Measurements from ENCODE around the gene TOR4A.
A peak's percentile ranks its signal among the peaks of the same experiment; 100 is the strongest.
"Not testable (repeated sequence)": the region's sequence is repeated elsewhere in the genome, so short reads cannot be mapped to it uniquely, and the experiment has no call there.

Gene TOR4A

DNA sequence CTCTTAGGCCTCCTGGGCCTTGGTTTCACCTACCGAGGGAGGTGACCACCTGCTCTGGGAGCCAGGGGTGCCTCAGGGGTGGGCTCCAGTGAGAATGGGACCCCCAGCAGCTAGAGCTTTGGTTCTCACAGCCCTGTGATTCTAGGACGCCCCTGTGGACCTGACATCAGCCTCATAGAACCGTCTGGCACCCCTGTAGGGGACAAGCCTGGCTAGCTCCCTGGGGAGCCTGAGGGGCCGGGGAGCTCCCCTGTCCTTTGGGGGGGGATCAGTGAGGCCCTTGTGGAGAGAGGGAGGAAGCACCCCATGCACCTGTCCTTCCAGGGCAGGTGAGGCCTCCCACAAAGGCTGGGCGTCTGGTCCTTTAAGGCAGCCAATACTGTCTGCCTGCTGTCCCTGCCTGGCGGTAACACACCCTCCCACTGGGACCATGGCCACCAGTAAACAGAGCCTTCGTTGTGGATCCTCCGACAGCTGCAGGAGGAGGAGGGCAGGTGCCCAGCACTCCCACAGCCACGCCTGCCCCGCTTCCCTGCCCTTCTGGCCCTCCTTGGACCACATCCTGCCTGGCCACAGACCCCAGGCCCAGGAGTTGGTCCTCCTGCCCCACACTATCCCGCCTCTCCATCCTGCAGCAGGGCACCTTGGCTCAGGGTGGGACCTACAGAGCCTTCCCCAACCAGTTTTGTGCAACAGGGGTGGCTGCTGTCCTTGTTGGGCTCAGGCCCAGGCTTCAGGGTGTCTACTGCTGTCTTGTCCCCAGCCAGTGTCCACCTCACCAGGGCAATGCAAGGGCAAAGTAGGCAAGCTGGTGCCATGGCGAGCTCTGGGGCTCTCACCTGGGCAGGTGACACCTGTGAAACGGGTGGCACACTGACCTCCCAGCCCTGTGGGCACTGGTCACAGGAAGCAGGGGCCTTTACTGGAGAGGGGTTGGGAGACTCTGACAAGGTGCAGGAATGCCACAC, 39.5 kb upstream of the TOR4A start:
- no peak for DNase-seq (ENCODE audit: low spot score)

- not testable (repeated sequence) for DNase-seq (ENCODE audit: low spot score)
Measured at GRCh38 chr9:137239541-137240200, 37.9 kb upstream of the TOR4A start.

DNA sequence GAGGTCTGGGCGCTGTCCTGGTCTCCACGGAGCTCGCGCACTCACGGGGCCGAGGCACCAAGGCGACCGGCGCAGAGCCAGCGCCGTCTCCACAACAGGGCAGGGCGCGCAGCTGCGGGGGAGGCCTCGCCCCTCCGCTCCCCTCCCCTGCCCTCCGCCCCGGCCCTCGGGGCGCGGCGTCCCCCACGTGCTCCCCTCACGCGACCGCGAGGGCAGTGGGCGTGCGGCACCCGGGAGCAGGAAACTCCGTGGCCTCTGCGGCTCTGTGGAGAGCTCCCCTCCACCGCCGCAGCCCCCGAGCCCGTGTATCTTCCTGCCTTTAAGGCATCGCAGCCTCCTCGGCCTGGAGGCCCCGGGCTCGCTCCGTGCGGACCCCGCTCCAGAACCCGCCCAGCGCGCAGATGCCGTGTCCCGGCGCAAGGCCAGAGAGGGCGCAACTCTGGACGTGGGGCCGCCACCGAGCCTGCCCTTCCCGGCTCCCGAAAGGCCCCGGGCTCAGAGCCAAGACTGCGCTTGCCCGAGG, 37.1 kb upstream of the TOR4A start:
- peak; percentile 66 for DNase-seq (ENCODE audit: low spot score)

DNA sequence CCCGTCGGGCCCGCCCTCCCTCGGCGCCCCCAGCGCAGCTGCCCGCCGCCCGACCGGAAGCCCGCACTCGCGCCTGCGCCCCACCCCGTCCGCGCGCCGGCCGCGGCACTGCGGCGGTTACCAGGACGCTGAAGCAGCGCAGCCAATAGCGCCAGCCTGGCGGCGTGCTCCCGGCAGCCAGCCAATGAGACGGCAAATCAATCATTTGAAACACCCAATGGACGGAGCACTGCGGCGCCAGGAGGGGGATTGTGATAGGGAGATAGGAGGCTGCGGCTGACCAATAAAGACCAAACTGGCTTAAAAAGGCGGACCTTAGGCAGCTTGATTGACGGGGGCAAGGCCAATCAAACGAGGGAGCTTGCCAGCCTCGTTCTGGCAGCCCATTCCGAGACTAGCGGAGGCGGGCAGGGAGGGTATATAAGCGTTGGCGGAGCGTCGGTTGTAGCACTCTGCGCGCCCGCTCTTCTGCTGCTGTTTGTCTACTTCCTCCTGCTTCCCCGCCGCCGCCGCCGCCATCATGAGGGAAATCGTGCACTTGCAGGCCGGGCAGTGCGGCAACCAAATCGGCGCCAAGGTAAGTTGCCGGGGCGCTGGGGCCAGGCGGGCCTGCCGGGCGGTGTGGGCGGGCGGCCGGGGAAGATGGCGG, 36.6 kb upstream of the TOR4A start, which contains the start of gene TUBB4B:
TSS of gene TUBB4B (plus strand) at position 447 of the 649 bp plus-strand sequence. CDS start at position 521, 74 bp downstream.
- peak; percentile 100 for DNase-seq (ENCODE audit: low spot score)

GRCh38 chr9:137241490-137242268, 35.8 kb upstream of the TOR4A start:
- DNase-seq (ENCODE audit: low spot score) = peak; percentile 77

- no peak for DNase-seq (ENCODE audit: low spot score)
Measured at GRCh38 chr9:137242269-137243203, 35.0 kb upstream of the TOR4A start.

DNA sequence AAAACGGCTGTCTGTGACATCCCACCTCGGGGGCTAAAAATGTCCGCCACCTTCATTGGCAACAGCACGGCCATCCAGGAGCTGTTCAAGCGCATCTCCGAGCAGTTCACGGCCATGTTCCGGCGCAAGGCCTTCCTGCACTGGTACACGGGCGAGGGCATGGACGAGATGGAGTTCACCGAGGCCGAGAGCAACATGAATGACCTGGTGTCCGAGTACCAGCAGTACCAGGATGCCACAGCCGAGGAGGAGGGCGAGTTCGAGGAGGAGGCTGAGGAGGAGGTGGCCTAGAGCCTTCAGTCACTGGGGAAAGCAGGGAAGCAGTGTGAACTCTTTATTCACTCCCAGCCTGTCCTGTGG, 34.3 kb upstream of the TOR4A start:
- DNase-seq (ENCODE audit: low spot score) = not testable (repeated sequence)

- no peak for DNase-seq (ENCODE audit: low spot score)
Measured at GRCh38 chr9:137243626-137244485, 33.7 kb upstream of the TOR4A start.

DNA sequence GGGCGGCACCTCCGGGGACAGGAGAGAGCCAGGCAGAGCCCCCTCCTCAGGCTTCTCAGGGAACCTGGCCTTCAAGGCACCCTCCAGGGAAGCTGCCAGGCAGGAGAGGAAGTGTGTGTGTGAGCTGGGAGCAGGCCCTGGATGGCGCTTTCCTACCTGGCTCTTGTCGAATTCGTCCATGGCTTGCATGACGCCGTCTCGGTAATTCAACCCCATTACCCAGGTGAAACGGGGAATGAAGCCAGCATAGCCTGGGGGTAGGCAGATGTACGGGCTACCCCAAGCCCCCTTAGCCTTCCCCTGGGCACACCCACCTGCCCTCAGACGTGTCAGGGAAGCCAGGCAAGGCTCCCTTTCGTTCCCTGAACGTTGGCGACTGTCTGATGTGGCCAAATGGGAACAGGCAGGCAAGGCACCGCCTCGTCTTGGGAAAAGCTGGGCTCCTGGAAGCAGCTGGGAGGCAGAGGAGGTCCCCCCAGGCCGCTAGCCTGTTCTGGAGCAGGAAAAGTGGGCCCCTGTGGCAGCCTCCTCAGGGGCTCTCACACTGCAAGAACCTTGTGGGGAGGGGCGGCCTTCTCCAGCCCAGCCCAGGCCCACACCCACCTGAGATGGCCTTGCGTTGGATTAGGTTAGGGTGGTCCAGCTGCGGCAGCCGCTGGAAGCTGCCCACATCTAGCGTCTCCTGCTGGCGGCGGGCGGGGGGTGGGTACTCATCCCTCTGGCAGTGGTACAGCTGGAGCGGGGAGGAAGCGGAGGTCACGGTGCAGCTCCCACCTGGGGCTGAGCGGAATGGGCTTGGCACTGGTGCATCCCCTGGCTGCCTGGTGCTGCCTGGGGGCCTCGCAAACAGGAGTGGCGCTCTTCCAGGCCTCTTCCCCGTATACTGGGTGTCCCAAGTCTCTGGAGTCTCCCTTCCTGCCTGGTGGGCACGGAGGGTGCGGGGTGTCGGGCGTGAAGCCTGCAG, 32.8 kb upstream of the TOR4A start:
- no peak for DNase-seq (ENCODE audit: low spot score)

DNA sequence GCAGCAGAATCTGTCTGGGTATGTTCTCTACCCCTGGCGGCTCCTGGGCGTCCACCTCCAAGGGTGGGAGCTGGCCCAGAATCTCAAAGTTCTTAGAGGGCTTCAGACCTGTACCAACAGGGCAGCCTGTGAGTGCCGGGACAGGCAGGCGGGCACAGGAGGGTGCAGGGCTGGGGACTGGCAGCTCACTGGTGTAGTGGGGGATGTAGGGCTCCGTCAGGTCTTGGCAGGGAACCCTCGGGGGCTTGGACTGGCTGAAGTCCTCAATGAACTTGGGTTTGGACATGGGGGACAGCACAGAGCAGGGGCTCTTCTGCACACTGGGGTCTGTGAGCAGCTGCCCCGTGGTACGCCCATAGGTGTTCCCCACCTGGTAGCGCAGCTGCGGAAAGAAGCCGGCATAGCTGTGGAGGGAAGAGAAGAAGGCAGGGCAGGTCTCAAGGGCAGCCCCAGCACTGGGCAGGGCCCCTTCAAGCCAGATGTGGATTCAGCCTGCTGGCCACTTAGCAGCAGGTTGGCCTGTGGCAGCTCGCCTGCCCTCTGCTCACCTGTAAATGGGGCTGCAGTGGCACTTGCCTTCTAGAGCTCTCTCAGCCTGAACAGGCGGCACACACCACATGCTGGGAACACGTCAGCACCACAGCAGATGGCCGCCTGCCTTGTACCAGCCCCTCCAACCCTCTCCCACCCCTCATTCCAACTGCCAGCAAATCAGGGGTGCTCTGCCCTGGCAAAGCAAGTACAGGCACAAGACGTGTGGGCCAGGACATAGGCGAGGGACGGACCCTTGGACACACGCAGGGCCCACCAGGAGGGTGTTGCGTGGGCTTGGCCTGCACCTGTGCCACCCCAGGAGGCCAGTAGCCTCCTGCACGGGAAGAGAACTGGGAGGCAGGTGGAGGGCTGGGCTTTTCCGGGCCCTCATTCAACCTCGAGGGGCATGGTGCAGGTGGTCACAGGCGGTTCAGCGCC, 31.8 kb upstream of the TOR4A start:
- no peak for DNase-seq (ENCODE audit: low spot score)

DNA sequence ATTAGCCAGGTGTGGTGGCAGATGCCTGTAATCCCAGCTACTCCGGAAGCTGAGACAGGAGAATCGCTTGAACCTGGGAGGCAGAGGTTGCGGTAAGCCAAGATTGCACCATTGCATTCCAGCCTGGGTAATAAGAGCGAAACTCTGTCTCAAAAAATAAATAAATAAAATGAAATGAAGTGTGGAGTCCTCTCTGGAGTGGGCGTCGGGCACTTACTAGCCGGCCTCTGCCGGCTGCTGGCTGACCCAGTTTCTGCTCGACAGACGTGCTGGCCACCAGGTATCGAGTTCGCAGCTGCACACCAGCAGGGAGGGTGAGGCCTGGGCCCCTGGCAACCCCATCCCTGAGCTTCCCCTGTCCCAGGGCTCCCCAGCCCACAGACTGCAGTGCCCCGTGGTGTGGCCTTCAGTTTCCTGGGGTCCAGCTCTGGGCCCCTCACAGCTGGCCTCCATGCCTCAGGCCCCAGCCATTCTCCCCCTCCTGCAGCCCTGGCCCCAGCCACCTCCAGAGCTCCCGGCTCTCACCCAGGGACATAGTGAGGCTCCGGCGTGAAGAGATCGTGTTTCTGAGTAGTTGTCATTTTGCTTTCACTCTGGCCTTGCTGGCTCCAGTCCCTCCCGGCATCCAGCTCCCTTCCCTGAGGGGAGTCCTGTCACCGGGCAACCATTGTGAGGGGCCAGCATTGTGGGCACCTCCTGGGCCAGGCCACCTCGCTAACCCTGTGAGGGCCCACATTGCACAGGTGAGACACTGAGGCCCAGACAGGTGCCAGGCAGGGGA, 30.2 kb upstream of the TOR4A start:
- DNase-seq (ENCODE audit: low spot score) = no peak

- DNase-seq (ENCODE audit: low spot score) = no peak
Measured at GRCh38 chr9:137247916-137248175, 29.7 kb upstream of the TOR4A start.

DNA sequence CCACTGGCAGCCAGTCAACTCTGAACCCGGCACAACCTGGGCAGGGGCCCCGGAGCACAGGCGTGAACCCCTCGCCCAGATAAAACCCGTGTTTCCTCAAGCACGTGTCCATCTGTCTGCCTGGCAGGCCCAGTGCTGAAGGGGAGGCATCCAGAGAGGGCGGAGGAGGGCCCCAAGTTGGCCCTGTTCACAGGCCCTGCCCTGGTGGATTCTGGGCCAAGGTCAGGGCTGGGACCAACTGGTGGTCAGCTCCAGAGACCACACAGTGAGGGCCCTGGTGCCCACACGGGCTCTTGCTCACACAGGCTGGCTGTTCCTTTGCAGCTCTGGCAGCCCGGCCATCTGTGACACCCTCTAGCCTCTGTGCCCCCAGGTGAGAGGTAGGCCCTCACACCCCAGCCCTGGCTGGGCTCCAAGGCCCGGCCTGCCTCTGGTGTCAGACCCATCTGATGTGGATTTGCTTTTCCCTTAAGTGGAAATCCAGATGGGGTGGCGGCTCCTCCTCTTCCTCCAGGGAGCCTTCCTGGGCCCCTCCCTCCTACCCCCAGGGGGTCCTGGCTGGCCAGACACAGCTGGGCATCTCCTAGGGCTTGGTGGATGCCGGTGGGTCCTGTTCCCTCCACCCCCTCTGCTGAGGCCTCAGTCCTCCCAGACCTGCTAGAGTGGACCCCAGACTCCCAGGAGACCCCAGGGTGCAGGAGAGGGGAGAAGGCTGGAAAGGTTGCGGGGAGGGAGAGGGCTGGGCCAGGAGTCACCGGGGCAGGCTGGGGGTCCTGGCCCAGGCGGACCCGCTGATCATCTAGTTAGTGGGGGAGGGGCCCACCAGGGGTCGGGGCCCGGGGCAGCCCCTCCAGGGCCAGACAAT, 27.0 kb upstream of the TOR4A start:
- no peak for DNase-seq (ENCODE audit: low spot score)

GRCh38 chr9:137251194-137251461, 26.4 kb upstream of the TOR4A start, which contains the start of gene STPG3:
Gene STPG3, plus strand, starts transcription at chr9:137251286. Its CDS starts 1 bp downstream, at chr9:137251287.
- DNase-seq (ENCODE audit: low spot score) = no peak

DNA sequence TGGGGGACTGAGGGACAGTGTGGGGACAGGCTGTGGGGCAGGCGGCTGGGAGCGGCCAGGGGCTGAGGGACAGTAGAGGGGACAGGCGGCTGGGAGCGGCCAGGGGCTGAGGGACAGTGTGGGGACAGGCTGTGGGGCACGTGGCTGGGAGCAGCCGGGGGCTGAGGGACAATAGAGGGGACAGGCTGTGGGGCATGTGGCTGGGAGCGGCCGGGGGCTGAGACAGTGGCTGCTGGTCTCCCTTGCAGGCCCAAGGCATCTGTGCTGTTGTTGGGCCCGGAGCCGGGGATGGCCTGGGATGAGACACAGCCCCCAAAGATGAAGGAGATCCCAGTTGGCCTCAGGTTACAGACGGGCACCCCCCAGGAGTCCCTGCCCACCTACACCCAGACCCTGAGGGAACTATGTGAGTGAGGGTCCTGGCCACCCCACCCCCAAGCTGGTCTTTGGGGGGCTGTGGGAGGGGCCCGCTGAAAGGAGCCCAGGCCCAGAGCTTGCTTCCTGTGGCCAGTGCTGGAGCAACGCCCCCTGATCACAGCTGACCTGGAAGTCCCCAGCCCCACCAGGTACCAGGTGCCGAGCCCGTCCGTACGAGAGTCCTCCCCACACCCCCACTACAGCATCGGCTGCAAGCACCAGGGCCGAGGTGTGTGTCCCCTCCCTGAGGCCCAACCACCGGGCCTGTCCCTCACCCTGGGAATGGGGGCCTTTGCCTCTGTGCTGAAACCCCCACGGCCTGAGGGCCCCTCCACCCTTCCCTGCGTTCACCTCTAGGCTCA, 25.8 kb upstream of the TOR4A start:
- no peak for DNase-seq (ENCODE audit: low spot score)

Measured in CD4-positive, alpha-beta T cell treated with Interleukin-2 at 100 ng/mL for 4 hours (primary cell).